Bronchial epithelial cell (primary cell): Measurements from ENCODE around the gene TAPBP. TPM values are rescaled to one million over a fixed set of nuclear protein-coding genes. Genes with fewer than 3 reads are reported as not detected.
A peak's percentile ranks its signal among the peaks of the same experiment; 100 is the strongest.

Experiments
- DNase-seq: peaks from one replicate; pipeline ENCODE4 v3.0.0-alpha.2; 2010; ENCODE audit warnings: low read depth
- FAIRE-seq: peaks from 2 replicates; lab custom pipeline; 2011; peaks lifted over from hg19 to GRCh38; lab: Jason Lieb, UNC
- H3K27me3 ChIP-seq: 2 replicates; pipeline ENCODE4 v1.5.1; 2011; ENCODE audit warnings: low read length; ENCODE audit not compliant: control insufficient read depth, insufficient read depth
- H3K36me3 ChIP-seq: 2 replicates; pipeline ENCODE4 v1.5.1; 2011; ENCODE audit warnings: low read length; ENCODE audit not compliant: control insufficient read depth, insufficient read depth
- H3K4me3 ChIP-seq: 2 replicates; pipeline ENCODE4 v1.5.1; 2011; ENCODE audit warnings: mild to moderate bottlenecking, low read depth, low read length, control low read depth
- total RNA-seq: library from RNA; depleted of rRNA; stranded (reverse); fragments of >200 nt; gene quantifications from 2 replicates; pipeline ENCODE4 v1.2.1, GENCODE V29; 2014
- TF ChIP-seq, protein P1 (sequence below): IDR thresholded peaks from 2 replicates; pipeline ENCODE4 v1.5.1; 2011; ENCODE audit warnings: mild to moderate bottlenecking, moderate library complexity, low read length, control low read depth, inconsistent platforms; ENCODE audit not compliant: insufficient read depth, severe bottlenecking

TAPBP gene
- total RNA-seq, 1 donor from 2014 or later = 11.6 TPM

DNA sequence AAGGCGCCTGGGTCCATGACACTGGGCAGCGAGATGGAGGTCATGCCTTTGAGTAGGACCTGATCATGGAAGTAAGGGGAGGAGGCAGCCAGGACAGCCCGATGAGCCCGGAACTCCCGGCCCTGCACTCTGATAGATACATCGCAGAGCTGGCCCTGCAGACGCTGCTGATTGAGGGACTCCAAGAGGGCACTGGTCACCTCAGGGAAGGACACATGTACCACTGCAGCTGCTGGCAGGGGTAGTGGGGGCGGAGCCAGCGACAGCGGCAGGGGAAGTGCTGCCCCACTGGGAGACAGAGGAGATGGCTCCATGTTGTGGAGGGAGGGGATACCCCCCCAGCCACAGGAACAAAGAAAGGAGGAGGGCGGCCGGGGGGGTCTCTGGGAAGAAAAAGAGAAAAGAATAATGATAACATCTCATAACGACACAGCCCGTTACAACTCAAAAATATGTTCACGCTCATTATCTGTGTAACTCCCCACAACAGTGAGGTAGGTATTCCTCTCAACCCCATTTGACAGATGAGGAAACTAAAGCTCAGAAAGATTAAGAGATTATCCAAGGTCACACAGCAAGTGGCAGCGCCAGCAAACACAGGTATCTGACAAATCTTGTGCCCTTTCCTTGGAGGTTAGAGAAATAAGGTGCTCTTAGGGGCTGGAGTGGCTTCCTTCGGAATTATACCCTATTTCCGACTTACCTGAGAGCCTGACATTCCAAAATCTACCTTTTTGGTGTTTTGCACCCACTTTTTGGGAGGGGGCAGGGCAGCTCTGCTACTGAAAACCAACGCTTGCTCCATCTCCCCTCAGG is 2.9 kb upstream of the TAPBP start:
- peaks cover 24% of the 10 kb centered on the region for H3K36me3 ChIP-seq
- TF ChIP-seq, protein P1, sequence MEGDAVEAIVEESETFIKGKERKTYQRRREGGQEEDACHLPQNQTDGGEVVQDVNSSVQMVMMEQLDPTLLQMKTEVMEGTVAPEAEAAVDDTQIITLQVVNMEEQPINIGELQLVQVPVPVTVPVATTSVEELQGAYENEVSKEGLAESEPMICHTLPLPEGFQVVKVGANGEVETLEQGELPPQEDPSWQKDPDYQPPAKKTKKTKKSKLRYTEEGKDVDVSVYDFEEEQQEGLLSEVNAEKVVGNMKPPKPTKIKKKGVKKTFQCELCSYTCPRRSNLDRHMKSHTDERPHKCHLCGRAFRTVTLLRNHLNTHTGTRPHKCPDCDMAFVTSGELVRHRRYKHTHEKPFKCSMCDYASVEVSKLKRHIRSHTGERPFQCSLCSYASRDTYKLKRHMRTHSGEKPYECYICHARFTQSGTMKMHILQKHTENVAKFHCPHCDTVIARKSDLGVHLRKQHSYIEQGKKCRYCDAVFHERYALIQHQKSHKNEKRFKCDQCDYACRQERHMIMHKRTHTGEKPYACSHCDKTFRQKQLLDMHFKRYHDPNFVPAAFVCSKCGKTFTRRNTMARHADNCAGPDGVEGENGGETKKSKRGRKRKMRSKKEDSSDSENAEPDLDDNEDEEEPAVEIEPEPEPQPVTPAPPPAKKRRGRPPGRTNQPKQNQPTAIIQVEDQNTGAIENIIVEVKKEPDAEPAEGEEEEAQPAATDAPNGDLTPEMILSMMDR = no peak
- H3K4me3 ChIP-seq = peak overlapping the region; percentile 49
- DNase-seq (no peak), FAIRE-seq (no peak)
- no peaks in the 10 kb centered on the region for H3K27me3 ChIP-seq

DNA sequence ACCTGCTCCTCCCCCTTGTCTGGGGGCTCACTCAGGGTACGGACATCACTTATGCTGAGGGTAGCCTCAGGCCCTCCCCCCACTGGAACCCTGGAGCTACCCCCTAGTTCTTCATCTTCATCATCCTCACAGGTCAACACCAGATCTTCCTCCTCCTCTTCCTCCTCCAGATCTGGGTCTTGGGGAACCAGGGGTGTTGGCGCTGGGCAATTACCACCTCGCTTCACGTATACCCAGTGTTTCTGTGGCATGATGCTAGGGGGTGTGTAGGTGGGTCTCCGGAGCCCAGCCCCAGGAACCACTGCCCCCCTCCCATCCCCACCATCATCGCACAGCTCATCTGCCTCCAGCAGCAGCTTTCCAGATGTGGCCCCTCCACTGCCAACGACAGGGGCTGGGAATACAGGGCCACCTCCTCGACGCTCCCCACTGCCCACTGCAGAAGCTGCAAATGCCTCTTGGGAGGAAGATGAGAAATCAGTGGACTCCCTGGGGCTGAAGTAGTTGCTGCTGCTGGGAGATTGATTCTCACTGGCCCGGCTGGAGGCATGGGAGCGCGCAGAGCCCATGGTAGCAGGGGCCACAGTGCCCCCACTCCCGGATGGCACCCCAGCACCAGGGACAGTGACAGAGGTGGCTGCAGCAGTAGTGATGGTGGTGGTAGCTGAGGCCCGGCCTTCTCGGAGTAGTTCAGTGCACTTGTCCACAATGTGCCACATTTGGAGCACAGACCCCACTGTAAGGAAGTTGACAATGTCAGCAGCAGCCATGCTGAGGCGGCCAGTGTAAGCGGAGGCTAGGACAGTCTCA is 2.1 kb upstream of the TAPBP start:
- DNase-seq = no peak
- Histone ChIP-seq H3K4me3 (no peak overlapping the region), H3K36me3 (peaks cover 24% of the 10 kb centered on the region), H3K27me3 (no peaks in the 10 kb centered on the region)
- FAIRE-seq = no peak
- TF ChIP-seq, protein P1 = no peak

DNA sequence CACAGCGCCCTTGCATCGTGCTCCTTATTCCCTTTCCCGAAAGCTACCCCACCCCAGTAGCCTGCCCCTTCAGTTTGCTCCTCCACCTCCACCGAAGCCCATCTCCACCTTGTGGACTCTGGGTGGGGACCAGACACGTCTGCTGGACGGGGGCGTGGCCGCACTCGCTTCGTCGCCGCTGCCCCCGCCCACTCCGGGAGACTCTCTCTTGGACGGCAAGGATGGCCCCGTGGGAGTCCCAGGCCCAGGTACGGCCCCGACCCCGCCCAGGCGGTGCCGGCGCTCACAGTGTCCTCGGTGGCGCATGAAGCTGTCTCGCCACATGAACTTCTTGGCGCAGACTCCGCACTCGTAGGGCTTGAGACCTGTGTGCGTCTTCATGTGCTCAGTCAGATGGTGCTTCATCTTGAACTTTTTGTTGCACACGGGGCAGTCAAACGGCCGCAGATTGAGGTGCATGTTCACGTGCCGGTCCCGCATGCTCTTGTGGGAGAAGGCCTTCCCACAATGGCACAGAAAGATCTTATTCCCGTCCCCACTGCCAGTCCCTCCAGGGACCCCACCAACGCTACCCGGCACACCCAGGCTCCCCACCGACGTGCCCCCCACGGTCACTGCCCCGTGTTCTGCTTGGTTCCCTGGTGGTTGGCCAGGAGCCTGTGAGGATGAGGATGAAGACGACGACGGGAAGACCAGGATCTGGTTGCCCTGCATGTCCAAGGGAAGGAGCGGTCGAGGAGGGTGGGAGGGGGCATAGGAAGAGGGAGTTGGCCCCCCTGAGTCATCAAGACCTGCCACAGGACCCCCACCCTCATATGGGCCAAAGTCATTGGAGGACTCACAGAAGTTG is 1.3 kb upstream of the TAPBP start:
- FAIRE-seq = no peak
- peaks cover 19% of the 10 kb centered on the region for H3K36me3 ChIP-seq
- peak overlapping the region; percentile 93 for H3K4me3 ChIP-seq
- no peaks in the 10 kb centered on the region for H3K27me3 ChIP-seq
- TF ChIP-seq, protein P1 = no peak
- peak; percentile 52 for DNase-seq

DNA sequence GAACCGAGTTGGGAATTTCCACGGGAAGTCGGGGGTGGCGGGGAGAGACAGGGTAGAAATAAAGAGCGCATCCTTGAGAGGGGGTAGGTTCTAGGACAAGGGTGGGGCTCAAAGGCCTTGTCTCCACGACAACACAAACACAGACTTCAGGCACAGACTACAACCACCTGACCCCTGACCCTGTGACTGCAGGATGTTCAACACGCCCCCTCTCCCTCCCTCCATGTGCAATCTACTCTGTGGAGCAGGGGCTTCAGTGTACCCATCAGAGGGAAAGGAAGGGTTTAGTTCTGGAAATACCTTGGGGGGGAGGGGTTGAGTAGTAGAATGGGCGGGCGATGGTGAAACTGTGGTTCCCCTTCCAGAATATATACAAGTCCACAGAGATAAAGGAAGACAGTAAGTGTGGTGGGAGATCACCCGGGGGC is 651 bp upstream of the TAPBP start:
- Histone ChIP-seq H3K4me3 (peak overlapping the region; percentile 93), H3K36me3 (peaks cover 14% of the 10 kb centered on the region), H3K27me3 (no peaks in the 10 kb centered on the region)
- FAIRE-seq (no peak), DNase-seq (peak; percentile 87)
- TF ChIP-seq, protein P1 = no peak

DNA sequence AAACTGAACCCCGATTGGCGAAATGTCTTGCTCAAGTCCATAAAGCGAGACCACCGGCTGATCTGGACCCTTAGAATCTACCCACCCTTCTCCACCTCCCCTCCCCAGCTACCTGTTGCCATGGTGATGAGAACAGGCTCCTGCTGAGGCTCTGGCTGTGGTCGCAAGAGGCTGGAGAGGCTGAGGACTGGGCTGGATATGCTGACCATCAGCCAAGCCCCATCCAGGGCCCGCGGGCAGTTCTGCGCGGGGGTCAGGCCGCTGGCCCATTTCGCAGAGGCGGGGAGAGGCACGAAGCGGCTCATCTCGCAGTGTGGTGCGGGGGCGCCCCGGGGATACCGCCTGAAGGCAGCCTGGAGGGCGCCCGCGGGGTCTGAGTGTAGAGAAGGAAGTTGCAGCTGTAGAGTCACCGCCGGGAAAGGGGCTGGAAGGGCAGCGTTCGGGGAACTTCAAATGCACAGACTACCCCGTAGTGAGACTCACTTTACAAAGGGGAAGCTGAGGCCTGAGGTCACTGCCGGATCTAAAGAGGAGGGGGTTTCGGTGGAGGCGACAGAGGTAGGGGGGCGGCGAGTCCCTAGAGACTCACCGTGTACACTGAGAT is 671 bp downstream of the TAPBP start:
- TF ChIP-seq, protein P1 = no peak
- FAIRE-seq = no peak
- DNase-seq = no peak

More for the DNA sequence above, 671 bp downstream of the TAPBP start:
- Histone ChIP-seq H3K27me3 (no peaks in the 10 kb centered on the region), H3K36me3 (peaks cover 5% of the 10 kb centered on the region), H3K4me3 (peak overlapping the region; percentile 93)
